Measurements from ENCODE around the gene RIMKLA.

DNA sequence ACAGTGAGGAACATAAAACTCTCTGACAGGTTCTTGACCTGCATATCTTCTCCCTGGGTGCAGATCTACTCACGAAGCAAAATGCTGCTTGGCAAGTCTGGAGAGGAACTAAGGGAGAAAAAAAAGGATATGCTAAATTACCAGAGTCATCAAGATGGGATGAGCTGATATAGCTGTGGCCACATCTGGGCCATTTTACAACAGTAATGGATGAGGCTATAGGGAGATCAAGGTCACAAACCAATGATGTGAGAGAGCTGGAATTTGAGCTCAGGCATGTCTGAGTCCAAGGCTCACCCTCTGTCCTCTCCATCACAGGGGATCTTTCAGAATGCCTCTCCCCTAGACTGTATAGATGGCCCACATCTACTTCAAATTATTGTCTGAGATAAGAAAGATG is 49.0 kb downstream of the RIMKLA start:
- TF ChIP-seq, protein P1, sequence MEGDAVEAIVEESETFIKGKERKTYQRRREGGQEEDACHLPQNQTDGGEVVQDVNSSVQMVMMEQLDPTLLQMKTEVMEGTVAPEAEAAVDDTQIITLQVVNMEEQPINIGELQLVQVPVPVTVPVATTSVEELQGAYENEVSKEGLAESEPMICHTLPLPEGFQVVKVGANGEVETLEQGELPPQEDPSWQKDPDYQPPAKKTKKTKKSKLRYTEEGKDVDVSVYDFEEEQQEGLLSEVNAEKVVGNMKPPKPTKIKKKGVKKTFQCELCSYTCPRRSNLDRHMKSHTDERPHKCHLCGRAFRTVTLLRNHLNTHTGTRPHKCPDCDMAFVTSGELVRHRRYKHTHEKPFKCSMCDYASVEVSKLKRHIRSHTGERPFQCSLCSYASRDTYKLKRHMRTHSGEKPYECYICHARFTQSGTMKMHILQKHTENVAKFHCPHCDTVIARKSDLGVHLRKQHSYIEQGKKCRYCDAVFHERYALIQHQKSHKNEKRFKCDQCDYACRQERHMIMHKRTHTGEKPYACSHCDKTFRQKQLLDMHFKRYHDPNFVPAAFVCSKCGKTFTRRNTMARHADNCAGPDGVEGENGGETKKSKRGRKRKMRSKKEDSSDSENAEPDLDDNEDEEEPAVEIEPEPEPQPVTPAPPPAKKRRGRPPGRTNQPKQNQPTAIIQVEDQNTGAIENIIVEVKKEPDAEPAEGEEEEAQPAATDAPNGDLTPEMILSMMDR (conservative IDR thresholded peaks at IDR 0.05; ENCODE audit: low read length) = no peak
- TF ChIP-seq EZH2phosphoT487 (IDR thresholded peaks at IDR 0.05; ENCODE audit: borderline replicate concordance, low read depth, low read length) = no peak
